ENCODE results near the gene ABHD14A.

DNA sequence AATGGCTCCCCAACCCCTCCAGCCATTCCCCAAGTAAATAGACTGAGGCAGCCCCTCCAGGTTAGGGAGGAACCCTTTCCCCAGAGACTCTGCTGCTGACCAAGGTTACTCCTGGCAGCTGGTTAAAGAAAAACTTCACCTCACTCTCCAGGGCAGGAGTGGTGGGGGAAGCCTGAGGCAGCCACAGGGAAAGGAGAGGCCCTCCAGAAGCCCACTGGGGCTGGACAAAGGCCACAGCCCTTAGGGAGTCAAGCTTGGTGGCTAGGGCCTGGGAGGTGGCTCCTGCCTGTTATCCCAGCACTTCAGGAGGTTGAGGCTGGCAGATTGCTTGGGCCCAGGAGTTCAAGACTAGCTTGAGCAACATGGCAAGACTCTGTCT lies 9.4 kb downstream of the ABHD14A start:
- TF ChIP-seq, protein P1, sequence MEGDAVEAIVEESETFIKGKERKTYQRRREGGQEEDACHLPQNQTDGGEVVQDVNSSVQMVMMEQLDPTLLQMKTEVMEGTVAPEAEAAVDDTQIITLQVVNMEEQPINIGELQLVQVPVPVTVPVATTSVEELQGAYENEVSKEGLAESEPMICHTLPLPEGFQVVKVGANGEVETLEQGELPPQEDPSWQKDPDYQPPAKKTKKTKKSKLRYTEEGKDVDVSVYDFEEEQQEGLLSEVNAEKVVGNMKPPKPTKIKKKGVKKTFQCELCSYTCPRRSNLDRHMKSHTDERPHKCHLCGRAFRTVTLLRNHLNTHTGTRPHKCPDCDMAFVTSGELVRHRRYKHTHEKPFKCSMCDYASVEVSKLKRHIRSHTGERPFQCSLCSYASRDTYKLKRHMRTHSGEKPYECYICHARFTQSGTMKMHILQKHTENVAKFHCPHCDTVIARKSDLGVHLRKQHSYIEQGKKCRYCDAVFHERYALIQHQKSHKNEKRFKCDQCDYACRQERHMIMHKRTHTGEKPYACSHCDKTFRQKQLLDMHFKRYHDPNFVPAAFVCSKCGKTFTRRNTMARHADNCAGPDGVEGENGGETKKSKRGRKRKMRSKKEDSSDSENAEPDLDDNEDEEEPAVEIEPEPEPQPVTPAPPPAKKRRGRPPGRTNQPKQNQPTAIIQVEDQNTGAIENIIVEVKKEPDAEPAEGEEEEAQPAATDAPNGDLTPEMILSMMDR (IDR thresholded peaks at IDR 0.05), result no peak
- TF ChIP-seq POLR2A (IDR thresholded peaks at IDR 0.05), result no peak

Data from lower leg skin (tissue), 3 donors.